GM10847 (cell line): Measurements from ENCODE around the gene ACTRT2.

Source experiments
- POLR2A ChIP-seq: IDR thresholded peaks from 2 replicates; pipeline ENCODE4 v1.6.1; 2011; ENCODE audit not compliant: insufficient read length; ENCODE audit errors: extremely low read depth

Gene ACTRT2

GRCh38 chr1:3005771-3006170, 15.5 kb upstream of the ACTRT2 start:
- TF ChIP-seq POLR2A: no peak

DNA sequence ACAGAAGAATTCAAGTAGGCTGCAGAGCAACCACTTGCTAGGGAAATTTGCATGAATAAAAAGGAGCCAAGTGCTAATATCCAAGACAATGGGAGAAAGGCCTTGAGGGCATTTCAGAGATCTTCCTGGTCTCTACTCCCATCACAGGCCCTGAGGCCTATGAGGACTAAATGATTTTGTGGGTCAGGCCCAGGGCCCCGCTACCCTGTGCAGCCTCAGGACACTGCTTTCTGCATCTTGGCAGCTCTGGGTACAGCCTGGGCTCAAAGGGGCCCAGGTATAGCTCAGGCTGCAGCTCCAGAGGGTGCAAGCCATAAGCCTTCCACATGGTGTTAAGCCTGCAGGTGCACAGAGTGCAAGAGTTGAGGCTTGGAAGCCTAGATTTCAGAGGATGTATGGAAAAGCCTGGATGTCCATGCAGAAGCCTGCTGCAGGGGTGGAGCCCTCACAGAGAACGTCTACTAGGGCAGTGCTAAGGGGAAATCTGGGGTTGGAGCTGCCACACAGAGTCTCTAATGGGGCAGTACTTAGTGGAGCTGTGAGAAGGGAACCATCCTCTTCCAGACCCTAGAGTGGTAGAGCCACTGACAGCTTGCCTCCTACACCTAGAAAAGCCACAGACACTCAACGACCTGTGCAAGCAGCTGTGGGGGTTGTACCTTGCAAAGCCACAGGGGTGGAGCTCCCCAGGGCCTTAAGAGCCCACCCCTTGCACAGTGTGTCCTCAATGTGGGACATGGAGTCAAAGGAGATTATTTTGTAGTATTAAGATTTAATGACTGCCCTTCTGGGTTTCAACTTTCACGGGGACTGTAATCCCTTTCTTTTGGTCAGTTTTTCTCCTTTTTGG, 13.7 kb upstream of the ACTRT2 start:
- no peak for TF ChIP-seq POLR2A

DNA sequence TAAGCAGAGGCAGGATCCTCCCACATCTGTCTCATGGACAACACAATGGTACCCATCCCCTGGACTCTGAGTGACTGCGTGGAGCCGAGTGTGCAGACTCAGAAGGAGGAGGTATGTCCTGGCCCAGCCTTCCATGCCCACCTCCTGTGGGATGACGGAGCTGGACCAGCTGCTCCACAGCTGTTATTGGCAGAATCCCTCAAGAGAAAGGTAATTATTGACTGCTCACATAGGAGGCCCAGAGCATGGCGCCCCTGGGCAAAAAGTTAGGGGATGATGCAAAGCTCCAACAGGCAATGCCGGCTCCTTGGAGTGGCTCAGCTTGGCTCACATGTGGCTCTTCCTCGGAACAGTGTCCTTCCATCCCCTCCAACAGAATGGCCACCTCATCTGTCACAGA, 12.2 kb upstream of the ACTRT2 start:
- no peak for TF ChIP-seq POLR2A

- TF ChIP-seq POLR2A: no peak
Observed at GRCh38 chr1:3009556-3009955, 11.7 kb upstream of the ACTRT2 start.

- TF ChIP-seq POLR2A: no peak
Observed at GRCh38 chr1:3011127-3011526, 10.1 kb upstream of the ACTRT2 start.

GRCh38 chr1:3011631-3012455, 9.4 kb upstream of the ACTRT2 start:
- no peak for TF ChIP-seq POLR2A

GRCh38 chr1:3012456-3013291, 8.6 kb upstream of the ACTRT2 start:
- no peak for TF ChIP-seq POLR2A

GRCh38 chr1:3013371-3014049, 7.8 kb upstream of the ACTRT2 start:
- TF ChIP-seq POLR2A: no peak

- no peak for TF ChIP-seq POLR2A
Observed at GRCh38 chr1:3014050-3014440, 7.2 kb upstream of the ACTRT2 start.

DNA sequence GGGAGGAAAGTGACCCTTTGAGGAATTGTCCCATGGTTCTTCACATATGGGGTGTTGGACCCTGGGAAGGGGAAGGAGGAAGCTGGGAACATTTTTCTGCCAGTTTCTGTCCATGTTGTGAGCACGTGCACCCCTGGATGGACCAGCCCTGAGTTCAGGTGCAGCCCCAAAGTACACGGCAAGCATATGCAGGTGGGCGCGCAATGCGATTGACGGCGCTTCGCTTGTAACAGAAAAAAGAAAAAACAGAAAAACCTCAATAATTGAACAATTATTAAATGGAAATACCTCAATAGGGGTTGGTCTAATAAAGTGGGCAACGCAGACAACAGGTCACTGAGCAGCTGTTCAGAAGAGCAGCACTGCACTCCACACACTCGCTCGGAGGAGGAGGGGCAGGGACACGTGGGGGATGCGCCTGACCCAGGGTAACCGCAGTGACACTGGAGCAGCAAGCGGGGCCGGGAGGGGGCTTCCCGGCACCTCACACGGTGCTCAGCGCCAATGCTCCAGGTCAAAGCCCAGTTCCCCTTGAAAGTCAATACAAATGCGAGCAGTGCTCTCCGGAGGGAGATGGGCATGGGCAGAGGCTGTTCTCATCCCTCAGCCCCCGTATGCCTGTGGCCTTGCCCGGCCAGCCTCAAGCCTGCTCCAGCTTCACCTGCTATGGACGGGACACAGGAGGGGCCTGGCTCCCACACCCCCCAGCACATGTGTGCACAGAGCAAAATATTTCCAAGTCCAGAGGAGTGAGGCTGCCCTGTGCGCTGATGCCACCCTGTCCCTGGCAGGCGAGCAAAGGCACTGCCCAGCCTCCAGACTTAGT, 6.6 kb upstream of the ACTRT2 start:
- no peak for TF ChIP-seq POLR2A

DNA sequence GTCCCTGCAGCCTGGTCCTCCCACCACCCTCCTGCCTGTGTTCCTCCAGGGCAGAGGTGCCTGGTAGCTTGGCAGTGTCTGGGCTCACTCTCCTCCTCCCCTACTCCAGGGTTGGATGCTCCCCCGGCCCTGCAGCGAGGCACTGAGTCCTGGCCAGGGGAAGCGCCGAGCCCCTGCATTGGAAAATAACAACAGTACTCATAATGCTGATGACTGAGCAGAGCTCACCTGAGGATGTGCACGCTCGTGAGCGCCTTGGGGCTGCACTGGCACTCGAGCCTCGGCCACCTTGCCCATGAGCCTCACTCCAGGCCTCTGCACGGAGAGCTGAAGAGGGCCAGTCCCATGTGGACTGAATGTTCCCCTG, 6.0 kb upstream of the ACTRT2 start:
- TF ChIP-seq POLR2A: no peak

DNA sequence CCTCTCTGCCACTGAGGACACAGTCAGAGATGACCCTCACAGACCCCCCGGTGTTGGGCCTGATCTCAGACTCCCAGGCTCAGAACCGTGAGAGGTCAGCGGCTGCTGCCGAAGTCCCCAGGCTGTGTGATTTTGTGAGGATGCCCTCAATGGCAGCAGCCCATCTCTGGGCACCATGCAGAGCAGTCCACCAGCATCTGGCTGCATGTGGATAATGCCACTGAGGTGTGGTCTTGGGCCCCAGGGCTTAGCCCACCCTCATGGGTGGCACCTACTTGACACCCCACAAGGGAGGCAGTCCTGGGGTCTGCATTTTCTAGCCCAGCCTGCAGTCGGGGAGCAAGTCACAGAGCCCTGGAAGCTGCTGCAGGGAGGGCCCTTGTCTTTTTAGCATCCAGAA, 5.5 kb upstream of the ACTRT2 start:
- no peak for TF ChIP-seq POLR2A

- TF ChIP-seq POLR2A: no peak
Observed at GRCh38 chr1:3016641-3017439, 4.4 kb upstream of the ACTRT2 start.
